HG03558 (cell line): Measurements from ENCODE around the gene UFSP1.
A peak's percentile ranks its signal among the peaks of the same experiment; 100 is the strongest.

ENCODE experiments used
- ATAC-seq: cut with Tn5 transposase; IDR thresholded peaks from one replicate; pipeline ENCODE4 v1.9.1; 2021; ENCODE audit warnings: moderate number of reproducible peaks; ENCODE audit not compliant: unreplicated experiment; ENCODE audit errors: extremely low read depth

Gene UFSP1

DNA sequence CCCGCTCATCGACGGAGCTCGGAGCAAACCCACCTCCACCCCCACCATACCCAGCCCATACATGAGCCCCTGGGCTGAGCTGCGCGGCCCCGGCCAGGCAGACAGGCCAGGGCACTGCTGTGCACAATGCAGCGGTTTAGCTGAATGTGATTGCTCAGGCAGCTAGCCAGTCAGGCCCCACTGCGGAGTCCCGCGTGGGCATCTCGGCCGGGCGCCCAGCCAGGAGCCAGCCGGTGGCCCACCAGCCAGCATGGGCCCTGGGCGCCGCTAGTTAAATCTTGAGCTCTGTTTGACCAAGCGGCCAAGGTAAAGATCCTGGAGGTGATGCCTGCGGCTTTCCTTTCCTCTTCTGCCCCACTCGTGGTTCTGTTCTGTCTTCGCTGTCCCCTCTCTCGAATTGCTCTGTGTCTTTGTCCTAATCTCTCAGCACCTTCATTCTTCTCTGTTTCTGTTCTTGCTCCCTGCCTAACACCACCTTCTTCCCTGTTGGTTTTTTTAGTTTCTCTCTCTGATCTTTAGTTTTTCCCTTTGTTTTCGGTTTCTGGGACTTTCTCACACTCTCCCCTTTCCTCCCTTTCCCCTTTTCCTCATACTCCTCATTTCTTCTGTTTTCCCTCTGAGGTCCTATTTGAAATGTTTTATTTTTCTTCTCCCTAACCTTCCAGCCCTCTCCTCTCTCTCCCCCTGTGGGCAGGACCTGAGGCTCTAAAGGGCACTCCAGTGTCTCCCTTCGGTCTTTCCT, 6.6 kb downstream of the UFSP1 start:
- ATAC-seq: no peak

DNA sequence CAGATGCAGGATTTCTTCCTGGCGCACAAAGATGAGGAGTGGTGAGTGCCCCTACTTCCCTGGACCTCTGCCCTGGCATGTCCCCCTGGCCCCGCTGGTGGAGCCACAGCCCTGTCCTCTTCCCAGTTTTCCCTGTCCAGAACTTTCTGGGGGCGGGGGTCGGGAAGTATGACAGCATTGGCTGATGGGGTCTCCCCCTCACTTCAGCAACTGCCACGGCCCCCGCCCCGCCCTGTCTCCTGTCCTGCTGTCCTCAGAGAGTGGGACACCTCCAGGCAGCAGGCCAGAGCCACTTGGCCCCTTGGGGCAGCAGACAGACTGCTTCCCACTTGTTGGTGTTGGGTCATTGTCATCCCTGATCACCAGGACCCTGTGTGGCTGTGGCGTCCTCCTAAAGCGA, 7.3 kb downstream of the UFSP1 start:
- ATAC-seq: no peak

DNA sequence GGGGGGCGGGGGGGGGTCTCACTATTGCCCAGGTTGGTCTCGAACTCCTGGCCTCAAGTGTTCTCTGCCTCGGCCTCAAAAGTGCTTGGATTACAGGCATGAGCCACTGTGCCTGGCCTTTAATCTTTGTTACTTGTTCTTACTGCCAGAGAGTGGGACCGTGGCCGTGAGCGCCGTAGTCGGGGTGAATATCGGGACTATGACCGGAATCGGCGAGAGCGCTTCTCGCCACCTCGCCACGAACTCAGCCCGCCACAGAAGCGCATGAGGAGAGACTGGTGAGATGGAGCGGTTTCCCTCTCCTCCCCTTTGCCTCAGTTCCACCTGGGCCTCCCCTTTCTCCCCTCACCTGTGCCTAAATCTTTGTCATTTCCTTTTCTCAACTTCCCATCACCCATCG, 8.4 kb downstream of the UFSP1 start:
- ATAC-seq: no peak

DNA sequence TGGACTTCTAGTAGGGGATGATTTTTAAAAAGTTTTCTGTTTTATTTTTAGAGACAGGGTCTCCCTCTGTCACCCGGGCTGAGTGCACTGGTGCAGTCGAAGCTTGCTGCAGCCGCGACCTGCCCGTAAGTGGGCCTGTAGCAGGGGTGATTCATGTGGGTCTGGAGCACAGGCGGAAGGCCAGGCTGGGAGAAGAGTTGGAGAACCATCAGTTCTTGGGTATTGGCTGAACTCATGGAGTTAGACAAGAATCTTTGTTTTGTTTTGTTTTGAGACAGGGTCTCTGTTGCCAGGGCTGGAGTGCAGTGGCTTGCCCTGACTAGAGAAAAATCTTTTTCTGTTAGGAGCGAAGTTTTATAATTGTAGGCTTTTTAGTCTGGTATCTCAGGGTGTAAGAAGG, 8.9 kb downstream of the UFSP1 start:
- no peak for ATAC-seq

DNA sequence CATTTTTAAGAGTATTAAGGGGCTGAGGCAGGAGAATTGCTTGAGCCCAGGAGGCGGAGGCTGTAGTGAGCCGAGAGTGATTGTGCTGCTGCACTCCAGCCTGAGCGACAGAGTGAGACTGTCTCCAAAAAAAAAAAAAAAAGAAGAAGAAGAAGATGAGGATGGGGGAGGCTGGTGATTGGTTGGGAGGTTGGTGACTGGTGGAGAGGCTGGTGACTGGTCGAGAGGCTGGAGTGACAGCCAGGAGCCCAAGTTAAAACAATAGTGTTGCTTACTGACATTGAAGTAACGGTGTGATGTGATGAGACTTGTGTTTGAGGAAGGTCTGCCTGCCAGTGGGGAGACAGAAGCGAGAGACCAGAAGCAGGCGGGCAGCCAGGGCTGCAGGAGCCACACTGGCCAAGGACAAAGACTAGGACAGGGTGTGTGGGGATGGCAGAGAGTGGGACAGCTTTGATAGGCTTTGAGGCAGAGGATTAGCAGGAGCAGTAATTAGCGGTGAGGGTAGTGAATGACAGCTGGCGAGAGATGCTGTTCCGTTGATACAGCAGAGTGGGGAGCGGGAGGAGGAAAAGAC, 9.7 kb downstream of the UFSP1 start:
- no peak for ATAC-seq

DNA sequence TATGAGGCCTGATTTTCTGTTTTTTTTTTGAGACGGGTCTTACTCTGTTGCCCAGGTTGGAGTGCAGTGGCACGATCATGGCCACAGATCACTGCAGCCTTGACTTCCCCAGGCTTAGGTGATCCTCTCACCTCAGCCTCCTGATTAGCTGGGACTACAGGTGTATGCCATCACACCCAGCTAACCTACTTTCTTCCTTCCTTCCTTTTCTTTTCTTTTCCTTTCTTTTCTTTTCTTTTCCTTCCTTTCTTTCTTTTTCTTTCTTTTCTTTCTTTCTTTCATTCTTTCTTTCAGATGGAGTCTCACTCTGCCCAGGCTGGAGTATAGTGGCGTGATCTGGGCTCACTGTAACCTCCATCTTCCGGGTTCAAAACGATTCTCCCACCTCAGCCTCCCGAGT, 10.8 kb downstream of the UFSP1 start:
- no peak for ATAC-seq

DNA sequence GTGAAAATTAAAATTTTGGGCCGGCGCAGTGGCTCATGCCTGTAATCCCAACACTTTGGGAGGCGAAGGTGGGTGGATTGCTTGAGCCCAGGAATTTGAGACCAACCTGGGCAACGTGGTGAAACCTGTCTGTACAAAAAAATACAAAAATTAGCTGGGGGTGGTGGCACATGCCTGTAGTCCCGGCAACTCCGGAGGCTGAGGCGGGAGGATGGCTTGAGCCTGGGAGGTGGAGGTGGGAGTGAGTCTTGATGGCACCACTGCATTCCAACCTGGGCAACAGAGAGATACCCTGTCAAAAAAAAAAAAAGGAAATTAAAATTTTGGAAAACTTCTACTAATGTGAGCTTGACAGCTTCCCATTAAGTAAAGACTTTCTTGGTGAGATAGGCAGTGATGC, 11.5 kb downstream of the UFSP1 start:
- no peak for ATAC-seq

DNA sequence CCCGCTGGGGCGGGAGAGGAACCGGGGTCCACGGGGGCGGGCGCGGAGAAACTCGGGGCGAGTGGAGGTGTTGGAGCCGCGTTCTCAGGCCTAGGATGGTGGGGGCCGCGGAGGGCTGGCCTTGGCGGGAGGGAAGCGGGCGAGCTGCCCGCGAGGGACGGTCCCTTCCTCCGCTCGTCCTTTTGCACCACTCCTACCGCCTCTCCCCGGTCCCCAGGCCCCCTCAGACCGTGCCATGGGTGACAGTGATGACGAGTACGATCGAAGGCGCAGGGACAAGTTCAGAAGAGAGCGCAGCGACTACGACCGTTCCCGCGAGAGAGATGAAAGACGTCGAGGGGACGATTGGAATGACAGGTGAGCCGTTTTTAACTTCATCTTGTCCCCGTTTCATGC, 14.2 kb downstream of the UFSP1 start:
- no peak for ATAC-seq

DNA sequence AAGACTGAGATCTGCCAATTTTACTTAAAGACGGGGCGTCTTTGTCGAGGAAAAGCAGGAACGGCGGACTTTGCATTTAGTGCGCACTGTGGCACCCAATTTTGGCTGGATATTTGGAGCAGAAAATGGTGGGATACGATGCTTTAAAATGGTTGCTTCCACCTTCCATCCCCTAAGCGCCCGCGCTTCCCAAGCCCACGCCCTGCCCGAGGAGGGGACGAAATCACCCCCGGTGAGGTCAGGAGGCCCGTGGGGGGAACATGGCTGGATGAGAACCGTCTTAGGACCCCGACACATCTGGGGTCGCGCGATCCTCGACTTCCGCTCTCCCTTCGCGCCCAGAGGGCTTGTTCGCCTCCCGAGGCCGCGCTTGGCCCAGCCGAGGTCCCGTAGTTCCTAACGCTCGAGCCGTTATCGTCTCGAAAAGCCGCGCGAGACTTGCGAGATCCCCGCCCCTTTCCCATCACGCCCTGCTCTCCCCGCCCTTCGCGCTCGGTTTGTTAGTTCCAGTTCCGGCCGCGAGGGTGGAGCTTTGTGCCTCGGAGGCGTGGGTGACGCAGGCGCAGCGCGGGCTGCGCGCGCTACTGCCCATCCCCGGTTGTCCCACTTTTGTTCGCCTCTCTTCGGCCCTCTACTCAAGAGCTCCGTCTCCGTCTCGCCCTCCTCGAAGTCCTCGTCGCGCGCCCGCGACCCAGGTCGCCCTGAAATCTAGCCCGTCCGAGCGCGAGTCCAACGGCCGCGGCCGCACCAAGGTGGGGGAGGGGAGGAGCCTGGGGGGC, 14.7 kb downstream of the UFSP1 start, which contains the start of gene SRRT:
Gene SRRT, plus strand, starts transcription at position 527 of the 779 bp plus-strand sequence. CDS start 488 bp downstream, outside the sequence.
- peak; percentile 52 for ATAC-seq

DNA sequence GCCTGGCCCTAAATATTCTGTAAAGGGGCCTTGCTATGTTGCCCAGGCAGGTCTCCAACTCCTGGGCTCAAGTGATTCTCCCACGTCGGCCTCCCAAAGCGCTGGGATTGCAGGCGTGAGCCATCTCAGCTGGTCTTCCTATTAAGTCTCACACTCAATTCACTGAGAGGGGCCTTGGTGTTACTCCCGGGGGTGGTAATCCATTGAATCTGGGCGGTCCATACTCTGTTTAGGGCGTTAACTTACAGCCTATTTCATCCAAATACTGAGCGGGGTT, 15.3 kb downstream of the UFSP1 start:
- no peak for ATAC-seq

DNA sequence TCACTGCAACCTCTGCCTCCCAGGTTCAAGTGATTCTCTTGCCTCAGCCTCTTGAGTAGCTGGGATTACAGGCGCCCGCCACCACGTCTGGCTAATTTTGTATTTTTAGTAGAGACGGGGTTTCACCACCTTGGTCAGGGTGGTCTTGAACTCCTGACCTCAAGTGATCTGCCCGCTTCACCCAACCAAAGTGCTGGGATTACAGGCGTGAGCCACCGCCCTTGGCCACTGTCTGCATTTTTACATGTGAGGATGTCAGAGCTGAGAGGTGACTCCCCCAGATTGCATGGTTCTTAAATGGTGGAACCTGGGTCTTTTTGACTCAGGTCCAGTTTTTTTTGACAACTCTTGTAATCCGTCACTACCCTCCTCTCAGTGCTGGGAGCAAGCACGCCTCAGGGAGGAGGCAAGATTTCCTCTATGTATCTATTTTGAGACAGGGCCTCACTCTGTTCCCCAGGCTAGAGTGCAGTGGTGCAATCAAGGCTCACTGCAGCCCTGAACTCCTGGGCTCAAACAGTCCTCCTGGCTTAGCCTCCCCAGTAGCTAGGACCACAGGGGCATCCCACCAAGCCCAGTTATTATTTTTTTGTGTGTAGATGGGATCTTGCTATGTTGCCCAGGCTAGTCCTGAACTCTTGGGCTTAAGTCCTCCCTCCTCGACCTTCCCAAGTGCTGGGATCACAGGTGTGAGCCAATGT, 15.8 kb downstream of the UFSP1 start:
- no peak for ATAC-seq

DNA sequence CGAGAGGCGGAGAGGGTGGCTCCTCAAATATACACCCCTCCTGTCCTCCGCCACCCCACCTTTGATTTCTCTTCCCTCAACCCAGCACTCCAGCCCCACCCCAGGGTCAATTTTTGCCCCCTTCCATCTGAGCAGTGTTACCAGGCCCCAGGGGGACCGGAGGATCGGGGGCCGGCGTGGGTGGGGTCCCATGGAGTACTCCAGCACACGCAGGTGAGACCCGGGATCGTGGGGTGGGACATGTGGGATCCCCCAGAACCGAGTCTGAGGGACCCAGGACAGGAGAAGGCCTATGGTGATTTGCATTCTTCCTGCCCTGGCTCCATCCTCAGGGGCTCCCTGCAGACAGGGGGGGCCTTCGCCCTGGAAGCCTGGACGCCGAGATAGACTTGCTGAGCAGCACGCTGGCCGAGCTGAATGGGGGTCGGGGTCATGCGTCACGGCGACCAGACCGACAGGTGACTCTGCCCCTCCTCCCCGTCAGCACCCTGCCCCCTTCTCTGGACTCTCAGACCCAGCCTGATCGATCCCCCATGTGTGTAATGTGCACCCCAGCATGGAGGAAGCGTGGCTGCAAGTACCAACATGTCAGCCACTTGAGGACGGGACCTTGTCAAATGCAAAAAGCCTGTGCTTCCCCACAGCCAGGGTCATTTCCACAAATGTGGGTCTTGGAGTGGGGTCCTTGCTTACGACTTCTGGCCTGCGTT, 21.6 kb downstream of the UFSP1 start:
- ATAC-seq: no peak

DNA sequence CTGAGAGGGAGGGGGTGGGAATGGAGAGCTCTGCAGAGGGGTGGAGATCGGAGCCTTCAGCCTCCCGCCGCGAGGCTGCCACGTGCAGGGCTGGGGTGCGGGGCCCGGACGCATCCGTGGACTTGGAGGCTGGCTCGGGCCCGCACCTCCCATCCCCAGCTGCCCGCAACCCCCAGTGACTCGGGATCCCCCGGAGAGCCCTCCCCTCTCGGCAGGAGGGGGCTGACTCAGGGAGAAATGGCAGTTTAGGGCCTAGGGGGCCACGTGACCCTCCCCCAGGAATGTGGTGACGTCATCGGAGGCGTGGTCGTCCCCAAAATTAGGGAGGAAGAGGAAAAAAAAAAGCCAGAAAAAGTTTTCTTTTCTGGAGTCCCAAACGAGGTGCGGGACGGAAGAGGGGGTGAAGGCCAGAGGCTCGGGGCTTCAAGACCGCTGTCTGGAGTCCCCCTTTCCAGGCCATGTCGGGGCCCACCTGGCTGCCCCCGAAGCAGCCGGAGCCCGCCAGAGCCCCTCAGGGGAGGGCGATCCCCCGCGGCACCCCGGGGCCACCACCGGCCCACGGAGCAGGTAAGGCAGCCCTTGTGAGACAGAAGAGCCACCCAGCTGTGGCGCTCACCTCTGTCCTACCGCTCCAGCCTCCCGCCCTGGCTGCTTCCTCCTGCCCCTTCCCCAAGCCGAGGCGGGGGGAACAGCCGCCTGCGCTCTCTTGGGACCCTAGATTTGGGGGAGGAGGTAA, 22.3 kb downstream of the UFSP1 start, which contains the start of gene TRIP6:
Gene TRIP6, plus strand, starts transcription at position 348 of the 736 bp plus-strand sequence. Its CDS starts 111 bp downstream, at position 459.
- ATAC-seq: no peak

DNA sequence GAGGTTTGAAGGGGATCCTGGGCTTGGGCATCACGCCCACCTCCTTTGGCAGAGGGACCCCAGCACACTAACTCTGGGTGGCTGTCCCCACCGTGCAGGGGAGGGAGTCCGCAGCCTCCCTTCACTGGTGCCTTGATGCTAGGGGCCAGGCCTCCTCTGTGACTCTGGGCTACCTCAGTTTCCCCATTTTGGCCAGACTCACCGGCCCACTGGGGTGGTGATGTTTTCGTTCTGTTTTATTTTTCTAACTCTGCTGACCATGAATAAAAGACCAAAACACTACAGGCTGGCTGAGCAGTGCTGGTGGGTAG, 22.8 kb downstream of the UFSP1 start:
- ATAC-seq: no peak

DNA sequence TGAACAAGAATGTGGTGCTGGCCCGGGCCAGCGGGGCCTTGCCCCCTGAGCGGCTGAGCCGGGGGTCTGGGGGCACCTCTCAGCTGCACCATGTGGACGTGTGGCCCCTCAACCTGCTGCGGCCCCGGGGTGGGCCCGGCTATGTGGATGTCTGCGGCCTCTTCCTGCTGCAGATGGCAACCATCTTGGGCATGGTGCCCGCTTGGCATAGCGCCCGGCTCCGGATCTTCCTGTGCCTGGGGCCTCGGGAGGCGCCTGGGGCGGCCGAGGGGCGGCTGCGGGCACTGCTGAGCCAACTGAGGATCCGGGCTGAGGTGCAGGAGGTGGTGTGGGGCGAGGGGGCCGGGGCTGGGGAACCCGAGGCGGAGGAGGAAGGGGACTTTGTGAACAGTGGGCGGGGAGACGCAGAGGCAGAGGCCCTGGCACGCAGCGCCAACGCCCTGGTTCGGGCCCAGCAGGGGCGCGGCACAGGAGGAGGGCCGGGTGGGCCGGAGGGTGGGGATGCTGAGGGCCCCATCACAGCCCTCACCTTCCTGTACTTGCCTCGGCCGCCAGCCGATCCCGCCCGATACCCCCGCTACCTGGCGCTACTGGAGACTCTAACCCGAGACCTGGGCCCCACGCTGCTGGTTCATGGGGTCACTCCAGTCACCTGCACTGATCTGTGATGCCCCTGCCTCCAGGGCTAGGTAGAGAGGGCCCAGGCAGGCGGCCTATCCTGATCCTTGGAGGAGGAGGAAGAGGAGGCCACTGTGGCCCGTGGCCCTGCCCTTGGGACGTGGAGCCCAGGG, 23.4 kb downstream of the UFSP1 start:
- no peak for ATAC-seq

DNA sequence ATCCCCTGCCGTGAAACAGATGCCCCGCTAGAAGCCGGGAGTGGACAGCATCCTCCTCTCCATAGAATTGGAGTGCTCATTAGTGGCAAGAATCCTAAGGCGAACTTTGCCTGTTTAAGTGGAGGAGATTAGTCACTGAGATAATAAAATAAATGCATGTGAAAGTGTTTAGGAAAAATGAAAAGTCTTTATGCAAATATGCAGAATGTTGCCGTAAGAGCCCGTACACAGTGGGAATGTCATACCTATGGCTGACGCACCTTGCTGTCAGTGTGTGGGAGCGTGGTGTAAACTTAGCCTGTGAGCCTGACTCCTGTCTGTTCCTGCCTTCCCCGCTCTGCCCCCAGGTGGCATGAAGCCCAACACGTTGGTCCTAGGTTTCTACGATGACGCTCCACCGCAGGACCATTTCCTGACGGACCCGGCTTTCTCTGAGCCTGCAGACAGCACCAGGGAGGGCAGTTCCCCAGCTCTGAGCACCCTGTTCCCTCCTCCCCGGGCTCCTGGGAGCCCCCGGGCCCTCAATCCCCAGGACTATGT, 24.1 kb downstream of the UFSP1 start:
- ATAC-seq: no peak

DNA sequence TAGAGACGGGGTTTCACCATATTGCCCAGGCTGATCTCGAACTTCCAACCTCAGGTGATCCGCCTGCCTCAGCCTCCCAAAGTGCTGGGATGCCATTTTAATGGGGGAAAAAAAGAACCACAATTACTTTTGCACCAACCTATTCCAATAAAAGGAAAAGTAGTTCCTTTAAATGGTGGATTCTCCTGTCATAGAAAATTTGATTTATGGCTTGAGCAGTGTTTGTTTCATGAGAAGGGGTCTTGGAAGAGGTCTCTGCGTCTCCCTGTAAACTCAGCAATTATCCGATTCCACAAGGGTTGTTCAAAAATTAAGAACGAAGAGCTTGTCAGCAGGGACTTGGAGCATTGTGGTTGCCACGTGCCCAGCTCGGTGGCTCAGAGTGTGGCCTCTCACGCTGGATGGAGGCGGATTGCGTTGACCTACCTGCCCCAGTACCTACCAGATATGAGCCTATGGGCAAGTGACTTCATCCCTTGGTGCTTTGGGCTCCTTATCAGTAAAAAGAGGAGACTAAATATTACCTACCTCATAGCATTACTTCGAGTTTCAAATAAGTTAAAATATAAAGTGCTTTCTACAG, 25.2 kb downstream of the UFSP1 start:
- no peak for ATAC-seq

DNA sequence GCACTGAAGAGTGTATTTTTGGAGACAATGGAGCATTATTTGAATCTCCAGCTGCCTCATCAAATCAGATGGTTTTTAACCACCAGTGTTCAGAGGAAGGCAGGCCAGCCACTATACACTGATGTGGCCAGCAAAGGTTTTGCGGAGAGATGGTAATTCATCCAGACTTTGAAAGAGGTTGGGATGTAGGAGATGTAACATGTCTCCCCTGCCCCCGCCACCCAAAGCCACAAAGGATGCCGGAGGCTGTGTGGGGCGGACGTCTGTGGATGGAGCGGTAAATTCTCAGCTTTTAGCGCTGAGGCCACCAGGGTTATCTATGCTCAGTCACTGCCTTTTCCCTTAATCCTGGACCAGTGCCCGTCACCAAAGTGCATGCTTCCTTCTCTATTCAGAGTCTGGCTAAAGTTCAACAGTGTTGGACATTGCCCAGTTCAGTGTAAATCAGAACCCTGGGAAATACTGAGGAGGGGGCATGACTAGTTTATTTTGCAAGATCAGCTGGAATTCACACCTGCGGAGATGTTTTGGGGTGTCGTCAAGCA, 26.0 kb downstream of the UFSP1 start:
- ATAC-seq: no peak
